Stimulated activated CD4-positive, alpha-beta T cell treated with anti-CD3 and anti-CD28 coated beads, Interleukin-15, amount 100 ng/mL, for 1 hour (primary cell): ENCODE data around the gene UXS1.

Experiments used
- DNase-seq, 2 donors: peaks; one replicate each; pipeline ENCODE4 v3.0.0-alpha.2; 2020; ENCODE audit warnings: low read depth in 1 of 2, low spot score in 1 of 2

Gene UXS1

GRCh38 chr2:106189764-106190468 lies 4.2 kb downstream of the UXS1 start:
- no peak for DNase-seq

- DNase-seq = no peak
Observed at GRCh38 chr2:106189325-106189724, 4.8 kb downstream of the UXS1 start.

GRCh38 chr2:106187273-106187891 lies 6.7 kb downstream of the UXS1 start:
- no peak for DNase-seq

- no peak for DNase-seq
Observed at GRCh38 chr2:106185475-106186184, 8.5 kb downstream of the UXS1 start.

DNA sequence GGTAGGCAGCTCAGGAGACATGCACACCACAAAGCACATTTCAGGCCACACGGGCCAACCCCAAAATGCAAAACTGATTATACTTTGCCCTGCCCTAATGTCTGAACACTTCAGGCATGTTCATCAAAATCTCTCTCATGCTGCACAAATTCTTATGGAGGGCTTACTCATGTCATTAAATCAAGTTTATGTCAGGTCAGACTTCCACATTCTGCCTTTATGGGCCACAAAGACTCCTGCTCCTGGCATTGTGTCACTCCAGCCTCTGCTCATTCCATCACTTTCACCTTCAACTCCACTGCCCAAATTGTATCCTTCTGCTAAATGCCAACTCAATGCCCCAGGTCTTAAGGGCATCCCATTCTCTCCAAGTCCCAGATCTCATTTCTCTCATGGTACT lies 9.2 kb downstream of the UXS1 start:
- no peak for DNase-seq

GRCh38 chr2:106184394-106184793 lies 9.7 kb downstream of the UXS1 start:
- DNase-seq = no peak

GRCh38 chr2:106183101-106183696 lies 10.9 kb downstream of the UXS1 start:
- DNase-seq = no peak

DNA sequence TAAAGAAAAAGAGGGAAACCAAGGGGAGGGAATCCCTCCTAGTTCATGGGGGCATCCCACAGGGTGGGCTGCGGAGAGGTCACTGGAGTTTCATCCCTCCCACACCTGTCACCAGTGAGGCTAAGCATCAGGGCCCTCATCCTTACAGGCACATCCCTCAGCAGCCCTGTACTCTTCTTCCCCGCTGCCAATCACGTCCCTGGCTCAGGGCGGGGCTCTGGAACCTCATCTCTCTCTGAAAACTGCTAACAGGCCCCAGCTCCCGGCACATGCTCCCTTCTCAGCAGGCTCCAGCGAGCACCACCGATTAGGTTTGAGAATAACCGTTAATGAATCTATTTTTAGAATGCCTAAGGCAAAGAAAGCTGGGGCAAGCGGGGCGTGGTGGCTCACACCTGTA lies 13.0 kb downstream of the UXS1 start:
- no peak for DNase-seq

DNA sequence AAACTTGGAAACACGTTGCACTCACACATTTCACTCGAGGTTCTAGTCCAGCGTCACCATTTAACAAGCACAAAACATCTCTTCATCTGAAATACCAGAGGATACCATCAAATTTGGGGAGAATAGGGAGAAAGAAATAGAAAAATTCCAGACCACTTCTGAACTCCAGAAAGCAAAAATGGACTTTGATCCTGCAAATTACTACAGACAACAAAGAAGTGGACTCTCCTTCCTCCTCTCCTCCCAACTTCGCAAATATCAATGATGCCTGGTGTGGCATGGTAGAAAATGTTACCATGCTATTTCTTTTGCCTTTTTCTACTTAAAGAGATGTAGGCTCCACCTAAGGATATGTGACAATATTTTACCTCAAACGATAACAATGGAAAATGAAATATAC lies 13.5 kb downstream of the UXS1 start:
- no peak for DNase-seq

DNA sequence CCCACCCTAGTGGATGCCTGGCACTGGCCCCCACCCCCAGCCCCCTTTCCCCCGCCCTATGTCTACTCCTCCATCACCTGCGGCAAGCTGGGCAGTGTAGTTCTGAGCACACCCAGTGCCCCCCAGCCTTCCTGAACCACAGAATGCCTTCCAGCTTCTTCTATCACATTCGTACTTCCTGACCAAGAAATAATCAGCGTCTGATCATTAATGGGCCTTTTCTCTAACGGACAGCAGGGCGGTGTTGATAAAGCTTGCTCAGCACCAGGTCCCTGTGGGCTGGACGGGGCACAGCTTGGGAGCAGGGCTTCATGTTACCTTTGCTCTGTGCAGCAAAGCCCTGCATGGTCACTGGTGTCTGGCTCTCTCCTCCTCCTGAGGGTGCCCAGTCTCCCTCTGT lies 15.4 kb downstream of the UXS1 start:
- DNase-seq = no peak

GRCh38 chr2:106177581-106177980 lies 16.5 kb downstream of the UXS1 start:
- DNase-seq = no peak

DNA sequence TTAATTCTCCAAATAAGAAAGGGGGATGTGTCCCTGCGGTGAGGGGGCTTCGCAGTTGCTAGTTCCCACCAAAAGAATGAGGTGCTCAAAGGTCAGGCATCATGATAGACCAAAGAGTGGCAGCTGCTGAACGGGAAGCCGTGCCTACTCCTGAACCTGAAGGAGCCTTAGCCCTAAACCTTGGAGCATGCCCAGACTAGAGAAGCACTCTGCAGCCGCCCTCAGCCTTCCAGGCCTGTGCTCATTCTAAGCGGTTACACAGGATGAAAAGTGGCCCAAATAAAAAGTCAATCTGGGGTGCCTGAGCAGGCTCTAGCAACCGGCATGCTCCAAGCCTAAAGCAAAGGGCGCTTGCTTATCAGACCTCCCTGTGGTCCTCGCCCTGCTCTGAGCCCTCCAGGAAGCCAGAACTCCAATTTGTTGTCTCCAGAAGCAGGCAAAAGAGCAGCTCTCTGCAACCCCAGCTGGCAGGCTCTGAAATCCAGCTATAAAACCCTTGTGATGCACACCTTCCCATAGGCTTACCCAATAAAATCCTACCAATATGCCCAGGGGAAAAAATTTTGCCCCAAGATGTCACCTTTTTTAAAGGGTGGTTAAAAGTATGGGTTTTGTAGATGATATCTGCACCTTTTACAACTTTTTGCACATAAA lies 17.5 kb downstream of the UXS1 start:
- no peak for DNase-seq

DNA sequence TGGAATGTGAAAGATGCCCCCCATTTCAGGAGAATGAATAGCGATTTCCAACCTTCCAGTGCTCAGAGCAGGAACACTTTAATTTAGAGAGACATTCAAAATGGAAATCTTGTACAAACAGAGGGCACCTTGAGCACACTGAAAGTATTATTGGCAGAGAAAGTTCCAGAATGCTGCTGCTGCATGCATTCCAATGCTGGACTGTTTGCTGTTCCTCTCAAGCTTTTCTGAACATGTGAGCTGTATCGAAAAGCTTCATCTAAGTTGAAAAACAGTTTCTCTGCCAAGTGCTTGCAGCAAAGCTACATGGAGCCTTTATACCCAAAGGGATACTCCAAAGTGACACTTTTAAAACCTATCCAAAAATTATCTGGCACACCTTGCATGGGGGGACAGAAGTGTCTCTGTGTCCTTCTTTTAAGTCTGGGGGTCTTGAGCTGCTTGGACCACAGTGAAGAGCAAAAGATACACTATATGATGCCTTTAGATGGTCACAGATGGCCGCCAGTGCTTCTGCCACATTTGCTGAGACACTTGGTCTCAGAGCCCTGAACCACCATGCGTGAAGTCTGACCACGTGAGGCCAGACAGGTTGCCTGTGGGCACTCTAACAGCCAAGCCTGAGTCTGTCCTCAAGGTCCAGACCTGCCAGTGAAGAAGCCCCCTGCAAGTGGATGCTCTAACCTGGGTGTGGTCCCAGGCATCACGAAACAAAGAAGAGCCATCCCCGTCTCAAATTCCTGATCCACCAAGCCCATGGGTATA lies 18.8 kb downstream of the UXS1 start:
- no peak for DNase-seq

GRCh38 chr2:106174056-106174455 lies 20.0 kb downstream of the UXS1 start:
- no peak for DNase-seq

DNA sequence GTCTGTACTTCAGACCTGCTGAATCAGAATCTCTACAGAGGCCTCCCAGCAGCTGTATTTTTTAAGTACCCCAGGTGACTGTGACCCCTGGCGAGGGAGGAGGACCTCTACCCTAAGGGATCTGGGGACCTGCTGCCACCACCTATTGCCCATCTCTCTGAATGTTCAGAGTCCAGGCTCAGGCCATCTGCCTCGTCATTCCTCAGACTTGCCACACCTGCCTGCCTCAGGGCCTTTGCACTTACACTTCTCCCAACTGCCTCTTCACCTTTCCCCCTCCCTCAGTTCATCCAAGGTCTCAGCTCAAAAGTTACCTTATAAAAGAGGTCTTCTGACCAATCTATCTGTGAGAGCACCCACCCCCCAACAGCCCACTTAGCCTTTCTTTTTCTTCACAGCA lies 21.5 kb downstream of the UXS1 start:
- DNase-seq = no peak

DNA sequence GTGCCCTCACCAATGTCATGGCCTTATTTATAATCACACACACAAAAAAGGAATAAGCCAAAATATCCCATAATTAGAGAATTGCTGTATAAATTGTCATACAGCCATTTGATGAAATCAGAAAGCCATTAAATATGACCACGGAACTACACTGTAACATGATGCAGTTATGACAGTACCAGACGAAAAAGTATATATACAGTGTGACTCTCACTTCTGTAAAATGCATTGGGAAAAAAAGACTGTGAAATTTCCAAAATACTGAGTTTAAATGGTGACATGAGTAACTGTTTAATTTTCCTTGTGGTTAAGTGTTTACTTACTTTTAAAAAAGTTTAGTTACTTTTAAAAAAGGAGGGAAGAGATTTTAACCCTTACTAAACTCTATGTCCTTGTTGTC lies 25.4 kb downstream of the UXS1 start:
- no peak for DNase-seq

GRCh38 chr2:106167067-106167466 lies 27.0 kb downstream of the UXS1 start:
- DNase-seq = no peak

GRCh38 chr2:106165561-106165960 lies 28.5 kb downstream of the UXS1 start:
- DNase-seq = no peak

GRCh38 chr2:106165029-106165428 lies 29.1 kb downstream of the UXS1 start:
- DNase-seq = no peak

DNA sequence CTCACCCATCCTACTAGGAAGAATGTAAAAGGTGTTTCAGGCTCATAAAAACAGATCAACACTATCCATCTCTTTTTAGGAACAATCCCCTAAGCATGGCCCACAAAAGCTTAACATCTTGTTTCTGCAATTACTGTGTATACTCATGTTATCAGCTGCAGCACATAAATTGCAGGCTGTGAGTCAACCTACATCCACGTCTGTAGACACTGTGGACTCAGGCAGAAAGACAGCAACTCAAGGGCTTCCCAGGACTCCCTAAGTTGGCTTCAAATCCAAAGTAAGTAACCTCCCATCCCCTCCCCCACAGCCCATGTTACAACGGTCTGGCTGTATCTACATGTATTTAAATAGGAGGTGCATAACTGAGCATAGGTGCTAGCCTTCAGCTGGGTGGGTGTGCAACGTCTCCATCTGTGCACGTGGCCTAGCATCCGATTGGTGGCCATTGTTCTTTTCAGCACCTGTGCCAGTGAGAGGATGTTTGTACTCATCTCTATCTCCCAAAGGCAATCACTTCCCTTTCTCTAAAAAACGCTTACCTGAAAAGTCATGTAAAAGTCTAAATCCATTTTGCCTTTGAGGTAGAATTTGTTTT lies 30.1 kb downstream of the UXS1 start:
- no peak for DNase-seq
